Gastroesophageal sphincter (tissue), 3 donors: ENCODE data around the gene RTL10.

ENCODE experiments used
- CTCF ChIP-seq, 4 experiments: fragments of 200-600 bp in 2 of 4; fragments of 450-650 bp in 2 of 4; sonication (generic) in 1 of 4; IDR thresholded peaks; one replicate each; pipeline ENCODE4 v1.5.1; 2017 to 2019; ENCODE audit warnings: antibody characterized with exemption in 4 of 4, mild to moderate bottlenecking in 2 of 4, moderate library complexity in 2 of 4
- POLR2A ChIP-seq, 2 donors: fragments of 450-650 bp; IDR thresholded peaks; one replicate each; pipeline ENCODE4 v1.6.1; 2017; ENCODE audit warnings: antibody characterized with exemption in 2 of 2, mild to moderate bottlenecking in 2 of 2, moderate library complexity in 1 of 2

DNA sequence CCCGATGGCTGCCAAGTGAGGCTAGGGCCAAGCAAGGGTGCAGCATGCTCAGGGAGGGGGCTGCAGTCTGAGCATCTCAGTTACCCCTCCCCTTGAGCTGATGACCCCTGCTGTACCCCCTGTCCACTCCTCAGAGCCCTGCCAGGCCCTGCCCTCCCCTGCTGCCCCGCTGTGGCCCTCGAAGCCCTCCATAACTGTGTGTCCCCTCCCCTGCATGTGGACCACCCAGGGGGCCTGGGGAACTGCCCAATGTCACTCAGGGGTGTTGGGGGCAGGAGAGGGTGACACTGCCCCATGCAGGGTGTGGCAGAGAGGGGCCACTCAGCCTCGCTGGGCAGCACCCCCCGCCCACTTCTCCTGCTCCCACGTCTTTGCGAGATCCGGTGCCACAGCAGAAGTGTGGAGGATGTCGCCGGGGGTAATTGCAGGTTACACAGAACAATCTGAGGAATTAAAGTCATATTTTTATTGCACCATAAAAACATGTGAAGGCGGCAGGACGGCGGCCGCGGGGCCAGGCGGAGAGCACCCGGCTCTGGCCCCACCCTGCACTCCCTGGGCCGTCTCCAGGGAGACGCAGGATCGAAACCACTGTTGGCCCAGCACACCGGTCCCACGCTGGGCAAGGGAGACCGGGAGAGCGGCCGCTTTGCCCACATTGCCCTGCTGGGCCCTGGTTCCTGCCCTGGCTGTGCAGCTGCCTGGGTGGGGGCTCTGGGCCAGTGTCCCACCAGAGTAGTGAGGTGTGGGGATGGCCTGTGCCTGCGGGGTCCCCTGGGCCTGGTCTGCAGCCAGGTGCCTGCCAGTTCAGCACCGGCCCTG lies 18.7 kb upstream of the RTL10 start:
- no peak for TF ChIP-seq POLR2A (IDR thresholded peaks at IDR 0.05)
- no peak for TF ChIP-seq CTCF (IDR thresholded peaks at IDR 0.05)
